HUES48 (cell line): ENCODE results near the gene GFRA4.

Experiments used
- H3K27ac ChIP-seq: one replicate; pipeline ENCODE4 v1.7.0; 2013; ENCODE audit warnings: low read depth, low read length, inconsistent platforms
- H3K27me3 ChIP-seq: 2 replicates; pipeline ENCODE4 v1.6.1; 2013; ENCODE audit warnings: mild to moderate bottlenecking, low read length; ENCODE audit not compliant: control insufficient read depth, insufficient read depth
- H3K36me3 ChIP-seq: 2 replicates; pipeline ENCODE4 v1.6.1; 2013; ENCODE audit warnings: low read length; ENCODE audit not compliant: control insufficient read depth, insufficient read depth
- H3K4me1 ChIP-seq: 2 replicates; pipeline ENCODE4 v1.6.1; 2013; ENCODE audit warnings: mild to moderate bottlenecking, low read length; ENCODE audit not compliant: control insufficient read depth, insufficient read depth
- H3K4me3 ChIP-seq: 2 replicates; pipeline ENCODE4 v1.5.1; 2013; ENCODE audit warnings: mild to moderate bottlenecking, low read depth, low read length
- H3K9ac ChIP-seq: 2 replicates; pipeline ENCODE4 v1.6.1; 2013; ENCODE audit warnings: mild to moderate bottlenecking, low read depth, low read length, moderate library complexity
- H3K9me3 ChIP-seq: 2 replicates; pipeline ENCODE4 v1.6.1; 2013; ENCODE audit warnings: low read length; ENCODE audit not compliant: control insufficient read depth, insufficient read depth

Gene GFRA4

DNA sequence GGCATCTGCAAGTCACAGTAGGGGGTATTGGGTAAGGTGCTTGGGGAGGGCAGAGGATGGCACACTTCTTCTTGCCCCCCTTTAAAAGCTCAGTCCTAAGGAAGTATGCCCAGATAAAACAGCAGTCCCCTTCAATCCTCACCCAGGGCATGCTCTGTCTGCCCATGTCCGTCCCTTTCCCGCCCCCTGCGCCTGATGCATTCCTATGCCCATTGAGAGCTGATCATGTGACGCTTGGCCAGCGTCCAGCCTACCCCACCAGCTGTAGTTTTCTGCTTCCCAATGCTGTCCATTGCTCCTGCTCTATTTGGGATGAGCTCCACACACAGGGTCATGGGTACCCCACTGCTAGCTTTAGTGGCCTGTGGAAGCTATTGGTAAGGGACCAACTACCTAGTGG is 40.9 kb upstream of the GFRA4 start:
- H3K9ac ChIP-seq: no peak overlapping the region
- H3K4me3 ChIP-seq: no peak overlapping the region
- H3K36me3 ChIP-seq: no peaks in the 10 kb centered on the region
- H3K27me3 ChIP-seq: no peaks in the 10 kb centered on the region
- no peaks in the 10 kb centered on the region for H3K4me1 ChIP-seq
- no peak overlapping the region for H3K27ac ChIP-seq
- no peaks in the 10 kb centered on the region for H3K9me3 ChIP-seq

DNA sequence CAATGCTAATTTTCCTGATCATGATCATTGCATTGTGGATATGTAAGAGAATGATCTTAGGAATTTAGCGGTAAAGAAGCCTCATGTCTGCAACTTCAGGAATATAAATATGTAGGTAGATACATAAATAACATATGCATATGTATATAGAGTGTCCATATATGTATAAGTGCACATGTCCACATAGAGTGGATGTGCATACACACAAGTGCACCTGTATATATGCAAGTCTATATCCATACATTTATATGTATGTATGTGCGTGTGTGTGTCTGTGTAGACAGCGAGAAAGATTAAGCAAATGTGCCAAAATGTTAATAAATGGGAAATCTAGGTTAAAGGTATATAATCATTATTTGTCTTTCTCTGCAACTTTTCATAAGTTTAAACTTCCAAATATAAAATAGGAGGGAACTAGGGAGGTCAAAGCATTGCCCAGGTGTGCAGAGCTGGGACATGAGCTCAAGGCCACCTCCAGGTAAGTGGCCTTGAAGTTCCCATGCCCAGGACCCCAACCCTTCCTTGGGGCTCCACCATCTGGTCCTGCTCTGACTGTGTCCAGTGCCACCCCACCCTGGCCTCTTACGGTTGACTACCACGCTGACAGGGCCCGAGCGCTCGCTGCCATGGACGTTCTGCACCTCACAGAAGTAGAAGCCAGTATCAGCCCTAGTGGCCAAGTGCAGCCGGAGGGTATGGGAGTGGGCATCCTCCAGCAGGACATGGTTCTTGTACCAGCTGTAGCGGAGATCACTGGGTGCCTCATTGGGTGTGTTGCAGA is 39.6 kb upstream of the GFRA4 start:
- Histone ChIP-seq H3K4me1 (no peaks in the 10 kb centered on the region), H3K36me3 (no peaks in the 10 kb centered on the region), H3K9ac (no peak overlapping the region), H3K4me3 (no peak overlapping the region), H3K27ac (no peak overlapping the region), H3K9me3 (no peaks in the 10 kb centered on the region), H3K27me3 (no peaks in the 10 kb centered on the region)

DNA sequence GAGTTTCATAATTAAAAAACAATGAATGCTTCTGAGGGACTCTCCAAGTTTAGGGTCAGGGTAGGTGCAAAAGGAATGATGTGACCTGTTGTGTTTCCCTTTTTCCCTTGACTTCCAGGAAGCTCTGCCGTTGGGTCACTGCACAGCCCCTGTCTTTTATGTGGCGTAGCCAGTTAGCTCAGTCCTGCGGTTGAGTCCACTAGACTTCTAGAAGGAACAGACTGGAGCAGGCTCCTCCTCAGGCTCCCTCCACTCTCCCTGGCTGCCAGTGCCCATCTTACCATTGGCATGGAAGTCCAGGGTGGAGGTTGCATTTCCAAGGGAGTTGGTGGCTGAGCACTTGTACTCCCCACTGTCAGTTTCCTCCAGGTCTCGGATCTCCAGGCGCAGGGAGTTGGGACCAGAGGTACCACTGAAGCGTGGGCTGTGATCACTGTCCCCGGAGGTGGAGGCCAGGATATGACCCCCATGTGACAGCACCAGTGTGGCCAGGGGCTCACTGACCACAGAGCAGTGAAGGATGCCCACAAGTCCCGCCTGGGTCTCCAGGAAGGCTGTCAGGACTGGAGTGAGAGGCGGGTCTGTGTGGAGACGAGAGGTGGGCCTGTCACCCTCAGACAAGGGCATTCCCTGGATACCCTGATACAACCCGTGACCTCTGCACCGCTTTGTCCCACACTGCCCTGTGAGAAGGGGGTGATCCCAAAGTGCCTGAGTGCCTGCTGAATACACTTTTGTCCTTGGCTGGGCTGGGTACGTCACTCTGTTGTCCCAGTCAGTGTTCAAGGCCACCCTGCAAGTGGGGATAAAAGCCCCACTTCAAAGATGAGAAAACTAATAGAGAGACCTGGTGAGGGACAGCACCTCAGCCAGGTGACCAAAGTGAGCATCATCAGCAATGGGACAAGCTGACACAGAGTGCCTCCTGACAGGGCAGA is 38.1 kb upstream of the GFRA4 start:
- Histone ChIP-seq H3K4me3 (no peak overlapping the region), H3K9ac (no peak overlapping the region), H3K9me3 (peaks cover 3% of the 10 kb centered on the region; the same call in 1 of the 2 replicates), H3K27ac (no peak overlapping the region), H3K36me3 (no peaks in the 10 kb centered on the region), H3K4me1 (no peaks in the 10 kb centered on the region), H3K27me3 (no peaks in the 10 kb centered on the region)

DNA sequence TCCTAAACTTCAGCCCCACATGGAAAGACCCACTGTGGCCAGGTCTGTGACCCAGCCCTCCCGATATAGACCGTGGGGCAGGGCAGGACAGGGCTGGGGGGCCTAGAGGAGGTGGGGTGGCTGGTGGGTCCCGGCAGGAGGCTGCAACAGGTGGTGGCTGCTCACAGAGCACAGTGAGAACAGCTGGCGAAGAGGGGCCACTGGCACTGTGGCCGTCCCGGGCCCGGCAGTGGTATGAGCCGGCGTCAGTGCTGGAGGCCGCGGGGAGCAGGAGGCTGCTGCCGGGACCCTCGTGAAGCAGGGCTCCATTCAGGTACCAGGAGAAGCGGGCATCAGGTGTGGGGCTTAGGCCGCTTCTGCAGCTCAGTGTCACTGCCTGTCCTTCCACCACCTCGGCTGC is 35.8 kb upstream of the GFRA4 start:
- H3K36me3 ChIP-seq: no peaks in the 10 kb centered on the region
- H3K9me3 ChIP-seq: peaks cover 4% of the 10 kb centered on the region; the same call in 1 of the 2 replicates
- no peaks in the 10 kb centered on the region for H3K27me3 ChIP-seq
- H3K27ac ChIP-seq: no peak overlapping the region
- no peak overlapping the region for H3K9ac ChIP-seq
- no peaks in the 10 kb centered on the region for H3K4me1 ChIP-seq
- no peak overlapping the region for H3K4me3 ChIP-seq

DNA sequence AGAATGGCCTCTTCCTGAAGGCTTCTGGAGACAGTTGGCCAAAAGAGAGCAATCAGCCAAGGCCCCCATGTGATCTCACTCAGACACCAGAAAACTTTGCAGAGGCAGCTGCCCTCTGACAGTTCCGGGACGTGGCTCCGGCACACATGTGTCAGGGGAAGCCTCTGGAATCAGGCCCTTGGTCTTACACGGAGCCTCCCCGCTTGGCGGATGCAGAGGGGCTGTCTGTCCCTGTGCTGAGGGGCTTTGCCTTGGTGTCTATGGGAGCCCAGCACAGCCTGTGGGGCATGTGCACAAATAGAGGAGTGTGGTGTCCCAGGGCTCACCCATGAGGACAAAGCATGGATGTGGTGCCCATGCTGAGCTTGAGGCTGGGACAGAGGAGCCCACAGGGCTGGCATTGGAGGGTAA is 35.4 kb upstream of the GFRA4 start:
- H3K9me3 ChIP-seq: peaks cover 4% of the 10 kb centered on the region; the same call in 1 of the 2 replicates
- no peak overlapping the region for H3K4me3 ChIP-seq
- no peaks in the 10 kb centered on the region for H3K27me3 ChIP-seq
- H3K36me3 ChIP-seq: no peaks in the 10 kb centered on the region
- H3K27ac ChIP-seq: no peak overlapping the region
- no peaks in the 10 kb centered on the region for H3K4me1 ChIP-seq
- H3K9ac ChIP-seq: no peak overlapping the region

DNA sequence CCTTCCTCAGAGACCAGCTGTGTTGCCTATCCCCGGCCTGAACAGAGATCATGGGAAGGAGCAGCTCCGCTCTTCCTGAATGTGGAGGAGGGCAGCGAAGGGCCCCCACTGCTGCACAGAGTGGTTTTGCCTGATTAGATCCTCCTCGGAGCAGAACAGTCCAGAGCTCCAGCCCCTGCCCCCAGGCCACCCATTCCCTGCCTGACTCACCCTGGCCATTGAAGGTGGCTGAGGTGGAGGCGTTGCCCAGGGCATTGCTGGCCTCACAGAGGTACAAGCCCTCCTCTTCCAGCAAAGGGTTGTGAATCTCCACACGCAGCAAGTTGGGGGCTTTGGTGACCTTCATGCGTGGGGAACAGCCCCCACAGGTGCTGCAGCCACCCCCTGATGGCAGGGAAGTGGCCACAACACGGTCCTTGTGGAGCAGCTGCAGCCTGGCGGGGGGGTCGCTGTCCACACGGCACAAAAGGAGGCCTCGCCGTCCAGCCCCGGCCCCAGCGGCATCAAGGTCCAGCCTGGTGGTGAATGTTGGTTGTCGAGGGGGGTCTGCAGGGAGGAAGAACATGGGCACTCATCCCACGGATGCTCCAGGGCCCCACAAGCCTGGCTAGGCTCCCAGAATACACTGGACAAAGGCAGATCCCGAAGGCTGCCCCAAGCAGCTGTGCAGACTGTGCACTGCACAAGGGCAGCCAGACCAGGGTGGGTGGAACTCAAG is 34.5 kb upstream of the GFRA4 start:
- Histone ChIP-seq H3K9ac (no peak overlapping the region), H3K27ac (no peak overlapping the region), H3K27me3 (no peaks in the 10 kb centered on the region), H3K9me3 (peaks cover 4% of the 10 kb centered on the region; the same call in 1 of the 2 replicates), H3K4me1 (no peaks in the 10 kb centered on the region), H3K36me3 (no peaks in the 10 kb centered on the region), H3K4me3 (no peak overlapping the region)

DNA sequence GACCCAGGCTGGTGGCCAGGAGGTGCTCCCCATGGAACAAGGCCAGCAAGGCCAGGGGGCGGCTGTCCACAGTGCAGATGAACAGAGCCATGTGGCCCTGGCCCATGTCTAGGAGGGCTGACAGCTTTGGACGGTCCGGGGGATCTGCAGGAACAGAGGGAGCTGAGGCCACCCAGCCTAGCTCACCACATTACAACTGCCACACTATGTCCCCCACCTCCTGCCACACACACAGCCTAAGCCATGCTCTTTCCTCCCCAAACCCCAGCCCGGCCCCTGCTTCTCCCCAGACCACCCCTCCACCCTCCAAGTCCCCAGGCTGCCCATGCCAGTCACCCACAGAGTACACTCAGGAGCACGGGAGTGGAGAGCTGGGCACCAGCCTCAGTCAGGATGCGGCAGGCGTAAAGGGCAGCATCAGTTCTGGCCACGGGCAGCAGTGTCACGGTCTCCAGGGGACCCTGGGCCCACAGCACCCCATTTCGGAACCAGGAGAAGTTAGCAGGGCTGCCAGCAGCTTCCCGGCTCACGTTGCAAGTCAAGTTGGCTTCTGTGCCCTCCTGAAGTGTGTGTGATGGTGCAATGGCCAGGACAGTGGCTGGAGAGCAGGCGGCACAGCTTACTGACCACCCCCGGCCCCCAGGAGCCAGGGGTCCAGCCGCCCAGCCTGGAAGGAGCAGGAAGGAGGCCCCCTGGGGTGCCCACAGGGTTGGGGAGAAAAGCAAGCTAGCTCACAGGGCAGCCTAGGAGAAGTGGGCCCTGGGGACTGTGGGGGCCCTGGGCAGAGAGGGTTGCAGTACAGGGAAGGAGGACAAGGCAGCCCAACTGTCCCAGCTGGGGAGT is 33.8 kb upstream of the GFRA4 start:
- Histone ChIP-seq H3K9ac (no peak overlapping the region), H3K9me3 (peaks cover 4% of the 10 kb centered on the region; the same call in 1 of the 2 replicates), H3K27ac (no peak overlapping the region), H3K36me3 (no peaks in the 10 kb centered on the region), H3K27me3 (no peaks in the 10 kb centered on the region), H3K4me1 (no peaks in the 10 kb centered on the region), H3K4me3 (no peak overlapping the region)

DNA sequence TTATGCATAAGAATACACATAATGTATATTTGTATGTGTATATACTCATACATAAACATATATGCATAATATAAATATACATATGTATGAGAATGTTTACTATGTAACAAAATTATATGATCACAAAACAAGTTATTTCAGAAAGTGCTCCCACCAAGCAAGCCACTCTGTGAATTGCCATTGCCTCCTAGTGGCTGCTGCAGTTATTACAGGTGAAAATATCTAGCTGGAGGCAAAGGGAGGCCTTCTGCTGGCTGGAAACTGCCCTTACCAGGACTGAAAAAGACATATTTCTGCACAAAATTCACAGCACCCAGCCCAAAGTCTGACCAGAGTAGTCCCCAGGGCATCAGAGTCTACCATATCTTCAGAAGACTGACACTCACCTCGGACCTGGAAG is 33.0 kb upstream of the GFRA4 start:
- Histone ChIP-seq H3K27me3 (no peaks in the 10 kb centered on the region), H3K9me3 (peaks cover 4% of the 10 kb centered on the region; the same call in 1 of the 2 replicates), H3K9ac (no peak overlapping the region), H3K27ac (no peak overlapping the region), H3K4me1 (no peaks in the 10 kb centered on the region), H3K4me3 (no peak overlapping the region), H3K36me3 (no peaks in the 10 kb centered on the region)

DNA sequence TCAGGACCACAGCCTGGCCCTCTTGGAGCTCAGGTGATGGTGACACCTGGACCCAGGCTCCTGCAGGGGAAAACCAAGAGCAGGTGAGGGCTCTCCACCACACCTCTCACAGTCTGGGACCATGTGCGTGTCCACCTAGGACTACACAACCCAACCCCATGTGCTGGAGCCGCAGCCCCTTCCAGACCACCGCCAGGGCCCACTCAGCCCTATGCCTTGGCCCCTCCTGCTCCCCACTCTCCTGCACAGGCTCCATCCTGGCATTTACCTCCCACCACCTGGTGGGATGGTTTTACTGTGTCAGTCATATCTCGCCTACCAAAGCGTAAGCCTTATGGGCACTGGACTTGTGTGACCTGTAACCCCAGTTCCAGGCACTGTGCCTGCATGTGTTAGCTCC is 31.7 kb upstream of the GFRA4 start:
- no peaks in the 10 kb centered on the region for H3K27me3 ChIP-seq
- peaks cover 4% of the 10 kb centered on the region; the same call in 1 of the 2 replicates for H3K9me3 ChIP-seq
- no peaks in the 10 kb centered on the region for H3K4me1 ChIP-seq
- H3K36me3 ChIP-seq: no peaks in the 10 kb centered on the region
- no peak overlapping the region for H3K9ac ChIP-seq
- H3K27ac ChIP-seq: no peak overlapping the region
- no peak overlapping the region for H3K4me3 ChIP-seq

DNA sequence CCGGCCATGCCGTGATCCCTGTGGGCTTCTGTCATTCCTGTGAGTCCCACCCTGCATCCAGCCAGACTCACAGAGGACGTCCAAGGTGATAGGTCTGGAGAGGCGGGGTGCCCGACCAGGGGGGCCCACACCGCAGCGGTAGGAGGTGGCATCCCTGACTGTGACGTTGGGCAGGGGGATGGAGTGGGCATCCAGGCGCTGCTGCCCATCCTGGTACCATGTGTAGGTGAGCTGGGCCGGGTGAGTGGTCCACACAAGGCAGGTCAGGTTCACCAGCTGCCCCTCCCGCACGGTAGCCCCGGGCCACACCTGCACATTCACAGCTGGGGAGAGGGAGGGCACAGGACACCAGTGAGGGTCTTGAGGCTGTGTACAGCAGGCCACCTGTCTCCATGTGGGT is 30.2 kb upstream of the GFRA4 start:
- Histone ChIP-seq H3K36me3 (no peaks in the 10 kb centered on the region), H3K27me3 (no peaks in the 10 kb centered on the region), H3K27ac (no peak overlapping the region), H3K9me3 (peaks cover 4% of the 10 kb centered on the region; the same call in 1 of the 2 replicates), H3K4me3 (no peak overlapping the region), H3K9ac (no peak overlapping the region), H3K4me1 (no peaks in the 10 kb centered on the region)
